GM18519 (cell line): ENCODE results near the gene CILP.
"Not testable (repeated sequence)": the region's sequence is repeated elsewhere in the genome, so short reads cannot be mapped to it uniquely, and the experiment has no call there.

Source experiments
- ATAC-seq: cut with Tn5 transposase; IDR thresholded peaks from one replicate; pipeline ENCODE4 v1.9.1; 2021; ENCODE audit warnings: mild to moderate bottlenecking, moderate library complexity; ENCODE audit not compliant: unreplicated experiment, low FRiP score

The CILP gene, protein sequence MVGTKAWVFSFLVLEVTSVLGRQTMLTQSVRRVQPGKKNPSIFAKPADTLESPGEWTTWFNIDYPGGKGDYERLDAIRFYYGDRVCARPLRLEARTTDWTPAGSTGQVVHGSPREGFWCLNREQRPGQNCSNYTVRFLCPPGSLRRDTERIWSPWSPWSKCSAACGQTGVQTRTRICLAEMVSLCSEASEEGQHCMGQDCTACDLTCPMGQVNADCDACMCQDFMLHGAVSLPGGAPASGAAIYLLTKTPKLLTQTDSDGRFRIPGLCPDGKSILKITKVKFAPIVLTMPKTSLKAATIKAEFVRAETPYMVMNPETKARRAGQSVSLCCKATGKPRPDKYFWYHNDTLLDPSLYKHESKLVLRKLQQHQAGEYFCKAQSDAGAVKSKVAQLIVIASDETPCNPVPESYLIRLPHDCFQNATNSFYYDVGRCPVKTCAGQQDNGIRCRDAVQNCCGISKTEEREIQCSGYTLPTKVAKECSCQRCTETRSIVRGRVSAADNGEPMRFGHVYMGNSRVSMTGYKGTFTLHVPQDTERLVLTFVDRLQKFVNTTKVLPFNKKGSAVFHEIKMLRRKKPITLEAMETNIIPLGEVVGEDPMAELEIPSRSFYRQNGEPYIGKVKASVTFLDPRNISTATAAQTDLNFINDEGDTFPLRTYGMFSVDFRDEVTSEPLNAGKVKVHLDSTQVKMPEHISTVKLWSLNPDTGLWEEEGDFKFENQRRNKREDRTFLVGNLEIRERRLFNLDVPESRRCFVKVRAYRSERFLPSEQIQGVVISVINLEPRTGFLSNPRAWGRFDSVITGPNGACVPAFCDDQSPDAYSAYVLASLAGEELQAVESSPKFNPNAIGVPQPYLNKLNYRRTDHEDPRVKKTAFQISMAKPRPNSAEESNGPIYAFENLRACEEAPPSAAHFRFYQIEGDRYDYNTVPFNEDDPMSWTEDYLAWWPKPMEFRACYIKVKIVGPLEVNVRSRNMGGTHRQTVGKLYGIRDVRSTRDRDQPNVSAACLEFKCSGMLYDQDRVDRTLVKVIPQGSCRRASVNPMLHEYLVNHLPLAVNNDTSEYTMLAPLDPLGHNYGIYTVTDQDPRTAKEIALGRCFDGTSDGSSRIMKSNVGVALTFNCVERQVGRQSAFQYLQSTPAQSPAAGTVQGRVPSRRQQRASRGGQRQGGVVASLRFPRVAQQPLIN

GRCh38 chr15:65210770-65211481 lies at the start of gene CILP:
CILP (minus strand) TSS chr15:65211473; CDS start chr15:65209755, 1,718 bp downstream.
- ATAC-seq = no peak

DNA sequence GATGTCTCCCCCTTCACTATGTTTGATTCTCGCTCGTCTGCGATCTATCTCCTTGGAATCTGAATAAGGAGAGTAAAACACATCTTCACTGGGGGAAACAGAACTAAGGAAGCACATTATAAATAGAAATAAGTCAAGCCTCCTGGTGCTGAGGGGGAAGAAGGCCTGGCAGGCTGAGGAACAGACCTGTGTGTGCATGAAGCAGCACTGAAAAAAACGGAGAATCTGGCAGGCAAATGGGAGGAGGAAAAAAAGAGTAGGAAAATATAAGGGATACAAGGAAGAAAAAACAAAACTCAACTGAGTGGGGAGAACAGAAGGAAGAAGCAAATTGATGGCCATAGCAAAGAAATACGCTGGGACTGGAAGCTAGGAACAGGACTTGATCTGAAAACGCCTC lies 49.7 kb upstream of the CILP start:
- no peak for ATAC-seq

- no peak for ATAC-seq
Measured at GRCh38 chr15:65259367-65259797, 48.1 kb upstream of the CILP start.

DNA sequence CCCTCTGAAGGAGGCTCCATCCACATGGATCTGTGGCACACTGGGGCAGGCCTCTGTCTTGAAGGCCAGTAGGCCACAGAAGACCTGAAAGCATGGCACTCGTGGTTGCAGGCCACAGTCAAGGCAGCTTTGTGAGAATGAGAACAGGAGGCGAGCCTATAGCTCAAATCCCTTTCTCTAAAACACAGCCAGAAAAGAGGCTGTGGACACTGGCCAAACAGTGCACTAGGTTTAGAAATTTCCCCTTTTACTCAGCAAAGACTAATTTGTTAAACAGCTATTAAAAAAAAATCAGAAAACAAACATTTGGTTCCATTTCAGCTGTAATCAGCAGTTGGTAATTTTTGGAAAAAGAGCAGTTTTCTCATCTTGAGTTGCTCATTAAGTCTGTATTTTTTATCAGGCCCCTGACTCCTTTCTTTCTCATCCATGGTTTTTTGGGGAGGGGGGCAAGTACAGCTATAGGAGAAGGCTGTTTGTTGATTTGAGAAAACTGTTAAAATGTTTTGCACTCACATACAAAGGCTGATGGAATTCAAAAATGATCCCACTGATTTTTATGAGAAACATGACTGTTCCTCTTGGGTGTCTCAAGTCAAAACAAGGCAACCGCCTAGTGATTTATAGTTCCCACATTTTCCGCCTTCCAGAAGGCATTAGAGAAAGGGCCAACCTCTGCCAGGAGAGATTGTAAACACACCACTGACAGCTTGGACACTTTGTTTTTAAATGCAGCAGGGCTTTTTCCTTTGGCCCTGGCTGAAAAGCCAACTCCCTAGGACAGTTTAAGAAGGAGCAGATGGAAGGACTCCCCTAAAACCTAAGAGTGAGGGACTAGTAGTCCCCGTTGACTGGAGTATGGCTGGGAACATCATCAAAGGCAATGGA lies 47.3 kb upstream of the CILP start:
- no peak for ATAC-seq

DNA sequence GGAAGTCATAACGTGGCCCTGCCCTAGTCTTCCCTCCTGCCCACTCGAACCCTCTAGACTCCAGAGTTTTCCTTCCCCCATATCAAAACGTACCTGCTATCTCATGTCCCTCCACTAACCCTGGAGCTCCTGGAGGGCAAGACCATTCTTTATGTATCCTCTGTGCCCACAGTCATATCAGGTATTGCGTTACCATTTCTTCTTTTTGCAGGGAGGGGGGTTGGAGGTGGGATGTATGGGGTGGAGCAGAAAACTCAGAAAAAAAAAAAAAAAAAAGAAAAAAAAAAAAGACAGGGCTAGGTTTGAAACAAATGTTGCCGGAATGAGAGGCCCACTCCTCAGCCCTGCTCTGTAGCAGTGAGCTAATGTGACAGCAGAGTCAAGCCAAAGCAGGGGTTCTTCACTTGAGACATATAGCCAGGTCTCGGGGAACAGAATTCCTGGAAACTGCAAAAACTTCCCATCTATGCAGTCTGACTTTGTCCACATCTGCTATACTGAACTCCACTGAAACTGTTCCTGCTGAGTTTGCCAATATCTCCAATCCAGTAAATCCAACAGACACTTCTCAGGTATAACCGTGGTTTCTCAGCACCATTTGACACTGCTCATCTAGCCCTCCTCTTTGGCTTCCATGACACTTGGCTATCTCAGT lies 44.3 kb upstream of the CILP start:
- no peak for ATAC-seq

DNA sequence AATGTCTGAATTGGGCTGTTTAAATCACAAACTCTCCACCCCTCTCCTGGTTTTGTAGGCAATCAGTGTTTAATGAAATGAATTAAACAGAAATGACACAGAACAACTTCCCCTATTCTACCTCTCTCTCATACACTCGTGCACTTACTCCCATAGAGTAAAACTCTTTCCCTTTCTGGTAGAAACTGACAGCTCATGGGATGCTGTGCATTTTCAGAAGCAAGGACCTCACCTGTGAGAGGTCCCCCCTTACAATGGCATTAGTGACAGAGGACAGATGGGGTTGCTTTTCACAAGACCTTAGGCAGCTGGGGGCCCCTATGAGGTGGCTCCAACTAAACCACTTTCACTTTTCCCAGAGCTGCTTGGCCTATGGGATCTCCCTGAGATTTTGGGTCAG lies 43.5 kb upstream of the CILP start:
- no peak for ATAC-seq

DNA sequence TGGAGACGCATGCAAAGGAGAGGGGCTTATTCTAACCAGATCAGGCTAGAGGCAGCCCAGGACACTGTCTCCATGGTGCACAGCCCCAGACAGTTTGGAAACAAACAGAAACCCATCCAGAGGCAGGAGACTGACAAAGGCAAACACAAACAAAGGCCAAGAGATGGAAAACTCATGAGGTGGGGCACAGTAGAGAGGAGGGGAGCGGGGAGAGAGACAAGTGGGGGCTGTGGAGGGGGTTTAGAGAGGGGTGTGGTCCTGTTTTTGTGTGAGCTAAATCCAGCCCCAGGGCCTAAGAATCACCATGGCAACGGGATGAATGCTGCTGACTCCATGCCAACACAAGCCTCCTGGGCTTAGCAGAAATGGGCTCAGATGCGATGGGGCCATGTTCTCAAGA lies 43.1 kb upstream of the CILP start:
- ATAC-seq = no peak

- no peak for ATAC-seq
Measured at GRCh38 chr15:65249641-65250040, 38.4 kb upstream of the CILP start.

- no peak for ATAC-seq
Measured at GRCh38 chr15:65248511-65249255, 37.4 kb upstream of the CILP start.

DNA sequence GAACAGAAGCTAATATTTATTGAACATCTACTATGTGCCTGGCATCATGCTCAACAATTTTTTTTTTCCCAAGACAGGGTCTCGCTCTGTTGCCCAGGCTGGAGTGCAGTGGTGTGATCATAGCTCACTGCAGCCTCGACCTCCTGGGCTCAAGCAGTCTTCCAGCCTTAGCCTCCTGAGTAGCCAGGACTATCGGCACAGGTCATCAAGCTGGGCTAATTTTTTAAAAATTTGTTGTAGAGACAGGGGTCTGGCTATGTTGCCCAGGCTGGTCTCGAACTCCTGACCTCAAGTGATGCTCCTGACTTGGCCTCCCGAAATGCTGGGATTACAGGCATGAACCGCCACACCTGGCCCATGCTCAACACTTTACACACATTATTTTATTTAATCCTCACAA lies 35.7 kb upstream of the CILP start:
- no peak for ATAC-seq

- no peak for ATAC-seq
Measured at GRCh38 chr15:65246026-65246714, 34.9 kb upstream of the CILP start.

DNA sequence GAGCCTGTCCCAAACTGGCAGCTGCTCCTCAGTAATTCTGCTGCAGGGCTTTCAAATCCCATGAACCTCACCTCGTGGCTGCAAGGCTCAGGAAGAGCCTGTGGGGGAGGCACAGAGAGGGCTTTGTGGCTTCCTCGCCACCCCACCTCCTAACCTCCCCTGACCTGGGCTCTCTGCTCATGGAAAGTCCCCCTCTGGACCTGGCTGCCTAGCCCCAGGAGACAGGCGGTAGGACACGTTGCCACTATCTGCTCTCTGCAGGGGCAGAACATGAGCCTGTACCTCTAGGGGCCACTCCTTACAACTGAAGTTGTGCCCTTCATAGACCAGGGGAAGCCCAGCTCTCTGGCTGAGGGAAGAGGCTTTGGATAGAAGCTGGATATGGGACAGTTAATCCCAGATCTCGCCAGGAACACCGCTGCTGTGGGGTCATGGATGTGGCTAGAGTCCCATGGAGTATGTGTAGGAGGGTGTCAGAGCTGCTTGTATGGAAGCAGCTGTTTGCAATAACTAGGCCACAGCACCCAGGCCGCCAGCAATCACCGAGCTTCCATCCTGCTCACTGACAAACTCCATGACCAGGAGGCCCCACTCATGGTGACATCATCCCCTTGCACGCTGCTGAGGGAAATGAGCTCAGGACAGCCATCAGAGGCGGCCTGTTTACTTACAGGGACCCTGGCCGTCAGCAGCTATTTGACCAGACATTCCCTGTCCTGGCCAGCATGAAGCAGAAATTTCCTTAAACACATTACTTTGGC lies 34.0 kb upstream of the CILP start:
- no peak for ATAC-seq

- ATAC-seq = no peak
Measured at GRCh38 chr15:65244638-65245037, 33.4 kb upstream of the CILP start.

DNA sequence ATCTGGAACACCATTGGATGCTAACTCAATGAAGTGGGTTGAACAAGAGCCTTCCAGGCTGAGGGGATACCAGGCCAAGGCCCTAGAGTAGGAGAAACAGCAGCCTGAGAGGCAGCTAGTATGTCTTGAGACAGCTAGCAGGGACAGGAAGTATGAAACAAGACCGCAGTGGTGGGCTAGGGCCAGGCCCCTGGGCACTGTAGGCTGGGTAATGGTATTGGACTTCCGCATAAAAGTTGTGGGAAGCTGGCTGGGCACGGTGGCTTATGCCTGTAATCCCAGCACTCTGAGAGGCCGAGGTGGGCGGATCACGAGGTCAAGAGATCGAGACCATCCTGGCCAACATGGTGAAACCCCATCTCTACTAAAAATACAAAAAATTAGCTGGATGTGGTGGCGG lies 25.2 kb upstream of the CILP start:
- not testable (repeated sequence) for ATAC-seq

DNA sequence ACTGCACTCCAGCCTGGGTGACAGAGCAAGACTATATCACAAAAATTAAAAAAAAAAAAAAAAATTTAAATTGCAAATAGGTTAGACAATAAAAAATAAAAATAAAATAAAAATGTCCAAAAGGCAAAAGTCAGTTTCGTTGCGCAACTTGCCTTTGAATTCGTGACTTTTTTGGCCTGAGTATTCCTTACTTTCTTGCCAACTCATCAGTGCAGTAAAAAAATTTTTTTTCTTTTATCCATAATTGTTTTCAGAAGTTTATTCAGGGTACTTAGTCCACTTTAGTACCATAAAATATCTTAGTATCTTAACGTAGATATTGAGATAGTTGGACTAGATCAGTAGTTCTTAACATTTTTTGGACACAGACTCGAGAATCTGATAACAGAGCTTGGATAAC lies 22.4 kb upstream of the CILP start:
- ATAC-seq = no peak

- ATAC-seq = no peak
Measured at GRCh38 chr15:65232520-65232919, 21.2 kb upstream of the CILP start.

DNA sequence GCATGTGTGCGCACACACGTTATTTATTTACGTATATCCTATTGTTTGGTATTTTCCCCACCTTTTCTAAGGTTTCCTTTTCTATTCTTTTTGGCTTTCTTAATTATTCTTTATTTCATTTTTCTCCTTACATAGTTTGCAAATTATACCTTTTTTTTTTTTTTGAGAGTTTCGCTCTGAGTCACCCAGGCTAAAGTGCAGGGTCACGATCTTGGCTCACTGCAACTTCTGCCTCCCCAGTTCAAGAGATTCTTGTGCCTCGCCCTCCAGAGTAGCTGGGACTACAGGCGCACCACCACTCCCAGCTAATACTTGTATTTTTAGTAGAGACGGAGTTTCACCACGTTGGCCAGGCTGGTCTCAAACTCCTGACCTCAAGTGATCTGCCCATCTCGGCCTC lies 20.0 kb upstream of the CILP start:
- no peak for ATAC-seq
